ENCODE data around the gene ZNF512.

- no peak for TF ChIP-seq EZH2phosphoT487 (IDR thresholded peaks at IDR 0.05; ENCODE audit: insufficient read depth, low read depth)
- TF ChIP-seq EZH2 (IDR thresholded peaks at IDR 0.05; ENCODE audit: insufficient read depth, poor library complexity, severe bottlenecking): no peak
Measured at GRCh38 chr2:27615316-27615715, 32.5 kb downstream of the ZNF512 start.

All from GM23248 (cell line).